ENCODE data around the gene PKDREJ.
"Not testable (repeated sequence)": the region's sequence is repeated elsewhere in the genome, so short reads cannot be mapped to it uniquely, and the experiment has no call there.

The PKDREJ gene, protein sequence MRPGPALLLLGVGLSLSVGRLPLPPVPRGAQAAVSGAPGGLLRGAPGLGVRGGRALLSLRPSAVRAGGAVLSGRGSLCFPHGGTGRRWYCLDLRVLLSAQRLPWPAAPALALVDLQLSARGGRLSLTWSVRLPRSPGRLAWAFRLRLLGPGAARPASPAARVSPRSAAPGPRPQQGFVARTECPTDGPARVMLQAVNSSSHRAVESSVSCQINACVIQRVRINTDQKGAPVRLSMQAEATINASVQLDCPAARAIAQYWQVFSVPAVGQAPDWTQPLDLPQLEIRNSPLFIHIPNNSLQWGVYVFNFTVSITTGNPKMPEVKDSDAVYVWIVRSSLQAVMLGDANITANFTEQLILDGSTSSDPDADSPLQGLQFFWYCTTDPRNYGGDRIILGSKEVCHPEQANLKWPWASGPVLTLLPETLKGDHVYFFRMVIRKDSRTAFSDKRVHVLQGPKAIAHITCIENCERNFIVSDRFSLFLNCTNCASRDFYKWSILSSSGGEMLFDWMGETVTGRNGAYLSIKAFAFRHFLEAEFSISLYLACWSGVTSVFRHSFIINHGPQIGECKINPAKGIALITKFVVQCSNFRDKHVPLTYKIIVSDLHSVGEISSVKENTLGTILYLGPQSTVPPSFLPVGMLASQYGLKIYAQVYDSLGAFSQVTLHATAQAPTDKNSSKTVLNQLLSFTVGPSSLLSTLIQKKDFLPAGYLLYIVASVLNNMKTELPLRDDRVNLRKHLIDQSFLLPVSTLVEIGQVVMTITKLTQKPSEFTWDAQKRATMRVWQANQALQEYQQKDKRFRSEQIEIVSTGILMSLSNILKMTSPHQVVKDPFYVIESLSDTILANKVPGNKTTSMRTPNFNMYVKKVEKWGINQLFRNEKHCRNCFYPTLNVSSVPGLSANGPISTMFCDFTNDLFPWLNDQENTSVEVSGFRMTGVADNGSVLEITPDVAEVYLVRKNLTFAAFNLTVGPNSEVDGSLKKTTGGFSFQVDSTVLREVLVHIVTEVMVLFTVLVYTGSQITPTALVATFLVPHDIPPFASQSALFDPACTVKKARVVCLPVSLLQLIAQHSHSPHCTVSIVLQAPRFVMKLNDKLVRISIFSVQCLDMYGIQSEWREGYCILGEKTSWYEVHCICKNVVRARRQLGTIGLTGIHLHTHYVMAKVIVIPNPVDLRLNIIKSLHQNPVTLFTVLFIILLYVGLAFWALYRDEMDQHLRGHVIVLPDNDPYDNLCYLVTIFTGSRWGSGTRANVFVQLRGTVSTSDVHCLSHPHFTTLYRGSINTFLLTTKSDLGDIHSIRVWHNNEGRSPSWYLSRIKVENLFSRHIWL (N-terminal part only)

GRCh38 chr22:46263216-46263590 lies at the start of gene PKDREJ:
Gene PKDREJ (minus strand): TSS chr22:46263343. CDS start chr22:46263322, 21 bp downstream.
- DNase-seq, result no peak

DNA sequence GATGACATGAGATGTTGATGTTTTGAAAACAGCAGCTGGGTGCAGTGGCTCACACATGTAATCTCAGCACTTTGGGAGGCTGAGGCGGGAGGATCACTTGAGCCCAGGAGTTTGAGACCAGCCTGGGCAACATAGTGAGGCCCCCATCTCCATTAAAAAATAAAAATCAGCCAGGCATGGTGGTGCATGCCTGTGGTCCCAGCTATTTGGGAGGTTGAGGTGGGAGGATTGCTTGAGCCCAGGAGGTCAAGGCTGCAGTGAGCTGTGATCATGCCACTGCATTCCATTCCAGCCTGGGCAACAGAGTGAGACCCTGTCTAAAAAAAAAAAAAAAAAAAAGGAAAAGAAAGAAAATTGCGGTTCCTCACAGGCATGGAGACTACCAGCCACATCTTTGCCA lies 49.7 kb upstream of the PKDREJ start:
- not testable (repeated sequence) for DNase-seq

DNA sequence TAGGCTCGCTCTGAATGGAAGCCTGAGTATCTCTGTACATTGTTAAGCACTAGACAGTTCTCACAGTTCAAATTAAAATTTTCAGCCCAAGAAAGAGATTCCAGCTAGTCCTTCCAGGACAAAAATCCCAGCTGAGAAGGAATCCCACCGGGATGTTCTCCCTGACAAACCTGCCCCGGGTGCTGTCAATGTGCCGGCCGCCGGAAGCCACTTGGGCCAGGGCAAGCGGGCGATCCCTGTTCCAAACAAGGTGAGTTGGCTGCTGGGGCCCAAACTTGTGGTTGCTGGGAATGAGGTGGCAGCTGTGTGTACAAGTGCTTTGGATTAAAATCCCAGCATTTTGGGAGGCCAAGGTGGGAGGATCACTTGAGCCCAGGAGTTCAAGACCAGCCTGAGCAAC lies 48.9 kb upstream of the PKDREJ start:
- no peak for DNase-seq

DNA sequence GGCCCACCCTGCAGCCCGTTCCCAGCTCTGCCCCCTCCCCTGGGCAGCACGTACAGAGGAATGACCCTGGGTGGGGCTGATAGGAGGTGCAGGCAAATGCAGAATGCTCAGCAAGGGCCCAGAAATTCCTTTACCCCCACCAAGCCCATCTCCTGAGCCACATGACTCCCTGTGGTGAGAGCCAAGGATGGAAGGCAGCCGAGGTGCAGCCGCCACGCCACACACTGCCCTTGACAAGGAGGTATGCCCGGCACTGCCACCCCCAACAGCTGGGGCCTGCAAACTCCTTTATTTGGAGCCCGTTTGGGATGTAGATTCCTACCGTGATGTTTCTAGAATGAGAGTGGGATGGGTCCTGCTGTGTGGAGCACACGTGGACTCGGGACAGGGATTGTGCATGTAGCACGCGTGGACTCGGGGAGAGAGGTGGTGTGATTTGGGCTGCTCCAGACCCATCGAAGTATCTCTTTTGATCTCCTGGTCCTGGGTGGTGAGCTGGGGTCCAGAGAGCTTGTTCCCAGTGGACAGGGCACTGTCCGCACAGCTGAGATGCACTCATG lies 46.5 kb upstream of the PKDREJ start:
- no peak for DNase-seq

GRCh38 chr22:46308283-46308988 lies 45.3 kb upstream of the PKDREJ start:
- no peak for DNase-seq

DNA sequence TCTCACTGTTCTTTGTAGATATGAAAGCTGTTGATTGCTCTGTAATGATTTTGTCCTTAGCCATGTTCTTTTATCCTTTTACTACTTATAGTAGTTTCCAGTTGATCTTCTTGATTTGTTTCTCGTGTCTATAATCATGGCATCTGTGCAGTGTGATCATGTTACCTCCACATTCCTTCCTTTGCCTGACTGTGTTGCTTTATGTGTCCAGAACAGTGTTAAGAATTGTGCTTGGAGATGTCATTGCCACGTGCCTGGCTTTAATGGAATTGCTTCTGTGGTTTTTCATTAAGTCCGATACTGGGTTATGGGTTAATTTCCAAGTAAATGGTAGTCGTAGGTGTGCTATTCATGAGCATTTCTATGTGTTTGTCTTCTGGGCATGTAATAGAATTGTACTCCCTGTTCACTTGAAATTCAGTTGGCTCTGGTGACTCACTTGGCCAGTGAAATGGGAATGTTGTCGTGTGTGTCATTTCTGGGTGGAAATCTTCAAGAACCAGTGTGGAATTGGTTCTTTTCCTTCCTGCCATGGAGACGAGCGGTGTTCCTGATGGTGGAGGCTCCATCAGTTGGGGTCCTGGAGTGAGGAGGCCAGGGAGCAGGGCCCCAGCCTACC lies 40.3 kb upstream of the PKDREJ start:
- no peak for DNase-seq

DNA sequence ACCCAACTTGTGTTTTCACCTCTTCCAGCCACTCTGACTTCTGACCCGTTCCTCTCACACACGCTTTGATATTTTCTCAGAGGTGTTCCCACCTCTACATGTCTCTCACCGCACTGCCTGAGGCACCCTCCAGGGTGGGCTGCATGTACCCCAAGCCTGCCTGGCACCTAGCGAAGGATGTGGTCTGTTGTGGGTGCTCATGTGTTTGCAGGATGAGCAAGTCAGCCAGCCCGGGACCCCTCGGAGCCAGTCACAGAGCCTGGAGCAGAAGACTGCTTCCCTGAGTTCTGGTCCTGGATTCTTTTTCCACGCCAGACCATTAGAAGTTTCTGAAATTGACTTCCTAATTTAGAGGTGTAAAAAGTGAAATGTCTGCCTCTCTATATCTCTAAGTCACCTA lies 37.3 kb upstream of the PKDREJ start:
- DNase-seq, result no peak

DNA sequence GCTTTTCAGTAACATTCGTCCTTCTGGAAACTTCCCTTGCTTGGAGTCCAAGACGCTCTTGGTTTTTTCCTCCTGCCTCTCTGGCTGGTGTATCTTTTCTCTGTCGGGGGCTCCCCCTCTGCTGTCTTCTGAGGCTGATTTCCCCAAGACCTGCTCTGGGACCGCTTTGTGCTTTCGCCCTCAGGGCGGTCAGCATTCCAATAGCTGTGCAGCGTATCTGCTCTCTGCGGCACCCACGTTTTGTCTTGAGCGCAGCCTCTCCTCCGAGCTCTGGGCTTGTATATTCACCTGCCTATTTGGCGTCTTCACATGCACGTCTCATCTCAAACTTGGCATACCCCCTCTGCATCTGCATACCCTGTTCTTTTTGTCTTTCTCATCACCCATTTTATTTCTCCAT lies 36.0 kb upstream of the PKDREJ start:
- no peak for DNase-seq

GRCh38 chr22:46297151-46297812 lies 34.1 kb upstream of the PKDREJ start:
- DNase-seq, result no peak

- peak; percentile 70 for DNase-seq
Observed at GRCh38 chr22:46296257-46297150, 33.4 kb upstream of the PKDREJ start, which contains the start of gene GTSE1. Gene GTSE1 (plus strand): TSS chr22:46296870. CDS start chr22:46297401, 531 bp downstream.

DNA sequence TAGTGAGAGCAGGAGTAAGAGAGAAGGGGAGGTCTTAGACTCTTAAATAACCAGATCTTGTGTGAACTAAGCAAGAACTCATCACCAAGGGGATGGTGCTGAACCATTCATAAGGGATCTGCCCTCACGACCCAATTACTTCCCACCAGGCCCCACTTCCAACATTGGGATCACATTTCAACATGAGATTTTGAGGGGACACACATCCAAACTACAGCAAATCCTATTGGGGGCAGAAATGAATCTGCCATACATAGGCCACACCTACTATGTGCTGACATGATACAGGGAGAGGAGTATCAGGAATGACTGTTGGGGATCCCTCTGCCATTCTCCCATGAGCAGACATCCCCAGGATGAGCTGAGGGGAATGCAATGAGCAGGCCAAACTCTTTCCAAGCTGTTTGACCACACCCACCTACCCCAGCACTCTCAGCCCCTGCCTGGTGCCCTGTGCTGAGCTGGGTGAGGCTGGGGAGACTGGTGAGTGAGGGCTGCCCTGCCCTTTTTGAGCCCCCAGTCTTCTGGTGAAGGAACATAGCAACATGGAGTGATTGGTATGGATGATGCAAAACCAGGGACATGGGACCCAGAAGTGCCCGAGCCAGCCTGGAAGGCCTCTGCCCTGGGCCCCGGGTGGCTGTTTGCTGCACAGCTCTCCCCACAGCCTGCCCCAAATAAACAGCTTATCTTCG lies 32.3 kb upstream of the PKDREJ start:
- DNase-seq, result no peak

DNA sequence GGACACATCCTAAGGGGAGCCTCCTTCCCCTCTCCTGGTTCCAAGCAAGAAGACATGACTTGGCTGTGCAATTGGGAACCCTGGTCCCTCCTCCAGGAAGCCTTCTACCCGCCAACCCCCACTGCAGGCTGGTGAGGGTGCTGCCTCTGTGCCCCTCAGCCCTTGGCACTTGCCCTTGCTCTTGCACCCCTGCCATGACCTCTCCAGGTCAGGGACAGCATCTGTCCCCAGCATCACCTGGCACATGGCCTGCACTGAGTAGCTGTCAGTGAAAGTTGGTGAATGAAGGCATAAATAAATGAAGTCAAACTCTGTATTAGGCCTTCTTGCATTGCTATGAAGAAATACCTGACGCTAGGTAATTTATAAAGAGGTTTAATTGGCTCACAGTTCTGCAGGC lies 31.6 kb upstream of the PKDREJ start:
- DNase-seq, result no peak

DNA sequence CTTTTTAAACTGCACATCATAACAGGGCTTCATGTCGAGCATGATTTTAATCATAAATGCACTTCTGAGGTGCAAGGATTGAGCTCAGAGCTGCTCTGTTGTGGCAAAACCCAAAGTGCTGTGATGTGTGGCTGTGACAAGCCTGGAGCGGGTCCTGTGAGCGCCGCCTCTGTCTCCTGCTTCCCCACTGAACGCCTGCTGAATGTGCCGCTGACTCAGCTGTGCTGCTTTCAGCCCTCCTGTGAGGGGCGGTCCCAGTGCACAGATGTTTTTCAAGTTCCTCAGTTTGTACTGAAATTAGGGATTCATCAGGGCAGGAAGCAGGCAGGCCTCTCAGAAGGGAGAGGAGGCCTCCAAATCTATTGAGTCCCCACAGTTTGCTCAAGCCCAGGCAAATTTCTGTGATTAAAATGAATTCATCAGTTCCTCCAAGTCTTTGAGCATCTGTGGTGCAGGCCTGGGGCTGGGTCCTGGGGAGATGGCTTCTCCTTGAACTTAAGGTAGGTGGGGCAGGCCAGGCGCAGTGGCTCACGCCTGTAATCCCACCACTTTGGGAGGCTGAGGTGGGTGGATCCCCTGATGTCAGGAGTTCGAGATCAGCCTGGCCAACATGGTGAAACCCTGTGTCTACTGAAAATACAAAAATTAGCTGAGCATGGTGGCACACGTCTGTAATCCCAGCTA lies 30.6 kb upstream of the PKDREJ start:
- no peak for DNase-seq

GRCh38 chr22:46292732-46293131 lies 29.6 kb upstream of the PKDREJ start:
- no peak for DNase-seq

DNA sequence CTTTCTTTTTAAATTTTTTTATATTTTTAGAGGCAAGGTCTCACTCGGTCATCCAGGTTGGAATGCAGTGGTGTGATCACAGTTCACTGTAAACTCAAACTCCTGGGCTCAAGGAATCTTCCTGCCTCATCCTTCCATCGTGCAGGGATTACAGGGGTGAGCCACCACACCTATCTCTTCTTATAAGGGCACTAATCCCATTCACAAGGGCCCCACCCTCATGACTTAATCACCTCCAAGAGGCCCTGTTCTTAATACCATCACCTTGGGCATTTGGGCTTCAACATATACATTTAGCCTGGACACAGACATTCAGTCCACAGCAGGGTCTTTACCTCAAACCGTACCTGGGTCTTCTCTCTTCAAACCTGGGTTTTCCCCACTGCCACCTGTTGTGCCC lies 29.0 kb upstream of the PKDREJ start:
- DNase-seq, result no peak

DNA sequence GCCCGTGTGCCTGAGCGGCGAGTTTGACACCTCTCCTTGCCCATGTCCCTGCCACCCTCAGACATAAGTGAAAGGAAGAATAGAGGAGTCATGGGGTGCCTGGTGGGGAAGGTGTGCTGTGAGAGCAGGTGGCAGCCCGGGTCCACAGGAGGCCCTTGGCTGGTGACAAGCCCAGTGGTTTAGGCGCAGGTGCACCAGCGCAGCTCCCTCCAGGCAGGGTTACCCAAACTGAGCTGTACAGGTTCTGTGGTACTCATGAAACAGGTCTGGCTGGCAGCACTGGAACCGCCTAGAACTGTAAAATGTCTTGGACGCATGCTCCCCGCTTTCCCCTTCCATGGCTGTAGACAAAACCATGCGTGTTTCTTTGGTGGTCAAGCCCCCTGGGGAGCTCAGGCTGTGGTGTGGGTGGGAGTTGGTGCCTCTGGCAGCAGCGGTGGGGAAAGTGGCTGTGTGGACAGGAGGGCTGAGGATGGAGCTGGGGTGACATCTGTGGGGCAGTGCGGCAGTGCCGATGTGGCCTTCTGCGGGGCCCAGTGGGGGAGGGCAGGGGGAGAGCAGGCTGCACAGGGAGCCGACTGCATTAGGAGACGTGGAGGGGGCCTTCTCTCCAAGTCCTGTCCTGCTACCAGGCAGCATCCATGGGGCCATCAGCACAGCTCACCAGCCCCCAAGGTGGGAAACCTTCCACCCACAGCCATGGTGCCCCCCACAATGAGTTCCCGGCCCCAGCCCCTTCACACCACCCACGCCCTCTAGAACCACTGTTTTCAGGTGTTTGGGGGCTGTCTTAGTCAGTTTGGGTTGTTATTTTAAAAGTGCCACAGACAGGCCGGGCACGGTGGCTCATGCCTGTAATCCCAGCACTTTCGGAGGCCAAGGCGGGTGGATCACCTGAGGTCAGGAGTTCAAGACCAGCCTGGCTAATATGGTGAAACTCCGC lies 28.0 kb upstream of the PKDREJ start:
- DNase-seq, result no peak

DNA sequence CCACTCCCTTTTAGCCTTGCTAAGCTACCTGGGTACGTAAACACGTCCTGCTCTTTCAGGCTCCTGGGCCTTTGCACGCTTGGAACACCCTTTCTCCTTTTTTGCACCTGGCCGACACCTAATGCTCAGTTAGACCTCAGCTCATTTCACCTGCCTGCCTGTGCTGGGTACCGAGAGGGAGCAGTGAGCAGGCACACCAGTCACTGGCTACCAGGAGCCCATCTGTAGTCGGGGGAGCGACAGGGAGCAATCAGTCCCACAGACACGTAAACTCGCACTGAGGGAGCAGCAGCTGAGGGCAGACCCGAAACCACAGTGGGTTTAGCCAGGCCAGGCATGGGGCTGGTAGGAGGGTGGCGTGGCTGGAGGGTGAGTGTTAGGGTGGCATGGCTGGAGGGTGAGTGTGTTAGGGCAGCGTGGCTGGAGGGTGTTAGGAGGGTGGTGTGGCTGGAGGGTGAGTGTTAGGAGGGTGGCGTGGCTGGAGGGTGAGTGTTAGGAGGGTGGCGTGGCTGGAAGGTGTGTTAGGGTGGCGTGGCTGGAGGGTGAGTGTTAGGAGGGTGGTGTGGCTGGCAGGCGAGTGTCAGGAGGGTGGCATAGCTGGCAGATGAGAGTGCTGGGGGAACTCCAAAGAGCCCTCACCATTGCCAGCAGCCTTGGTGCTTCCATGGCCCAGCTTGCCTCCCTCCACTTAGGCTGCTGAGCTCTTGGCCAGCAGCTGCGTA lies 27.1 kb upstream of the PKDREJ start:
- no peak for DNase-seq
